B cell (primary cell): ENCODE measurements around the gene CBLB. TPM values are rescaled to one million over a fixed set of nuclear protein-coding genes. Genes with fewer than 3 reads are reported as not detected.

Experiments used
- ATAC-seq: fragments of 200-7000 bp; cut with Tn5 transposase; one replicate; pipeline ENCODE4 v1.10.0; 2021; ENCODE audit warnings: low read depth, mild to moderate bottlenecking, moderate number of reproducible peaks, moderate library complexity
- CTCF ChIA-PET: fragments of 350-600 bp; sonication (Branson Sonifier 250); formaldehyde crosslinking; loops from one replicate; lab custom pipeline; 2021; ENCODE audit warnings: antibody characterized with exemption, inconsistent platforms; lab: Charles Lee
- POLR2A ChIA-PET: fragments of 350-600 bp; sonication (Branson Sonifier 250); formaldehyde crosslinking; loops from one replicate; lab custom pipeline; 2021; ENCODE audit warnings: antibody characterized with exemption; lab: Charles Lee
- DNase-seq: peaks from one replicate; pipeline ENCODE4 v3.0.0; 2013
- H2AFZ ChIP-seq: 2 replicates; pipeline ENCODE4 v1.6.1; 2012; ENCODE audit warnings: mild to moderate bottlenecking, low read depth, low read length; ENCODE audit not compliant: insufficient read depth, poor library complexity, severe bottlenecking
- H3K27ac ChIP-seq, 2 donors: 1 replicate in 1 of 2; 2 replicates in 1 of 2; pipeline ENCODE4 v1.5.1; 2012 to 2013; ENCODE audit warnings: low read length in 2 of 2, mild to moderate bottlenecking in 2 of 2, moderate library complexity in 1 of 2
- H3K27me3 ChIP-seq, 4 experiments: fragments of 200-600 bp in 1 of 4; sonication (generic) in 1 of 4; replicated peaks in 1 of 4; 1 replicate in 2 of 4; 2 replicates in 2 of 4; pipeline versions ENCODE4 v1.6.1 to v1.7.0; 2013 to 2016; ENCODE audit warnings: low read length in 3 of 4, mild to moderate bottlenecking in 2 of 4, mixed read lengths in 1 of 4, moderate library complexity in 1 of 4; ENCODE audit not compliant: insufficient read depth in 4 of 4, control insufficient read depth in 3 of 4; ENCODE audit errors: control extremely low read depth in 1 of 4
- H3K36me3 ChIP-seq, 2 experiments: replicated peaks in 1 of 2; 1 replicate in 1 of 2; 2 replicates in 1 of 2; pipeline versions ENCODE4 v1.6.1 to v1.7.1; 2013; ENCODE audit warnings: low read length in 1 of 2; ENCODE audit not compliant: insufficient read depth in 2 of 2, control insufficient read depth in 1 of 2; ENCODE audit errors: control extremely low read depth in 1 of 2, extremely low read depth in 1 of 2
- H3K4me1 ChIP-seq, 2 donors: fragments of 200-600 bp in 1 of 2; sonication (generic) in 1 of 2; 1 replicate in 1 of 2; 2 replicates in 1 of 2; pipeline versions ENCODE4 v1.5.1 to v1.6.1; 2013 to 2017; ENCODE audit warnings: low read length in 2 of 2; ENCODE audit not compliant: control insufficient read depth in 2 of 2, insufficient read depth in 2 of 2
- H3K4me2 ChIP-seq: replicated peaks from 2 replicates; pipeline ENCODE3; 2012; ENCODE audit warnings: mild to moderate bottlenecking, low read depth, low read length; ENCODE audit not compliant: poor library complexity, severe bottlenecking
- H3K4me3 ChIP-seq, 5 experiments: fragments of 200-600 bp in 1 of 5; sonication (generic) in 1 of 5; 1 replicate in 3 of 5; 2 replicates in 2 of 5; pipeline versions ENCODE4 v1.5.1 to v1.7.0; 2011 to 2016; ENCODE audit warnings: low read length in 4 of 5, mild to moderate bottlenecking in 4 of 5, low read depth in 2 of 5, control low read depth in 1 of 5, moderate library complexity in 1 of 5; ENCODE audit not compliant: insufficient read depth in 1 of 5; ENCODE audit errors: control extremely low read depth in 1 of 5, extremely low read depth in 1 of 5
- H3K79me2 ChIP-seq: fragments of 200-600 bp; sonication (generic); one replicate; pipeline ENCODE4 v1.6.0; 2016; ENCODE audit warnings: low read length; ENCODE audit not compliant: control insufficient read depth, insufficient read depth
- H3K9ac ChIP-seq: fragments of 200-600 bp; sonication (generic); 2 replicates; pipeline ENCODE4 v1.6.1; 2017; ENCODE audit warnings: mild to moderate bottlenecking, low read length, moderate library complexity
- H3K9me3 ChIP-seq, 3 donors: one replicate each; pipeline versions ENCODE4 v1.6.1 to v1.7.1; 2013; ENCODE audit warnings: low read length in 2 of 3; ENCODE audit not compliant: control insufficient read depth in 2 of 3, insufficient read depth in 1 of 3; ENCODE audit errors: control extremely low read depth in 1 of 3
- H4K20me1 ChIP-seq: 2 replicates; pipeline ENCODE4 v1.6.0; 2012; ENCODE audit warnings: mild to moderate bottlenecking, low read length; ENCODE audit not compliant: insufficient read depth, control insufficient read depth, poor library complexity, severe bottlenecking
- H3K27ac Mint-ChIP-seq: one replicate; pipeline ENCODE4 v1.8.0; 2021; ENCODE audit warnings: mixed read lengths
- H3K27me3 Mint-ChIP-seq: one replicate; pipeline ENCODE4 v1.8.0; 2021; ENCODE audit warnings: mixed read lengths
- H3K4me1 Mint-ChIP-seq: one replicate; pipeline ENCODE4 v1.8.0; 2021; ENCODE audit warnings: mixed read lengths
- H3K4me3 Mint-ChIP-seq: one replicate; pipeline ENCODE4 v1.8.0; 2021; ENCODE audit warnings: mixed read lengths
- H3K9me3 Mint-ChIP-seq: one replicate; pipeline ENCODE4 v1.8.0; 2022; ENCODE audit warnings: mixed read lengths; ENCODE audit not compliant: insufficient read depth
- CTCF ChIP-seq: fragments of 200-600 bp; IDR thresholded peaks from one replicate; pipeline ENCODE4 v1.8.0; 2022; ENCODE audit warnings: antibody characterized with exemption, mild to moderate bottlenecking
- EZH2 ChIP-seq: IDR thresholded peaks from 2 replicates; pipeline ENCODE4 v1.6.1; 2012; ENCODE audit warnings: borderline replicate concordance, low read depth, mild to moderate bottlenecking, moderate library complexity, low read length; ENCODE audit not compliant: insufficient read depth, poor library complexity, severe bottlenecking
- WGBS: methylation state at CpG from one replicate; pipeline ENCODE4 v1.1.5; 2013; ENCODE audit warnings: missing lambda C conversion rate; ENCODE audit not compliant: insufficient coverage; 5-methylcytosine and 5-hydroxymethylcytosine counted together
- intact Hi-C: fragments of 100-400 bp; cut with micrococcal nuclease; formaldehyde crosslinking; loops from one replicate; pipeline ENCODE4 v1.10.0; 2022
- polyA plus RNA-seq: library from polyadenylated mRNA; depleted of rRNA; stranded (reverse); fragments of >200 nt; gene quantifications from 2 replicates; pipeline ENCODE4 v1.2.3, GENCODE V29; 2012
- total RNA-seq, 2 donors: library from RNA; stranded (reverse); fragments of 120-200 nt in 1 of 2; gene quantifications; 1 replicate in 1 of 2; 2 replicates in 1 of 2; pipeline versions ENCODE4 v1.2.3 to v1.2.4, GENCODE V29; 2013 to 2022

The CBLB gene
- total and polyA plus RNA-seq, 2 donors (not counting 1 experiment from before 2014, with no cell fraction given), result 19.0 to 135 TPM

- Histone ChIP-seq H2AFZ (no peak overlapping the region), H3K4me2 (peak overlapping the region; percentile 20), H3K9ac (no peak overlapping the region), H3K79me2 (peaks cover 63% of the 10 kb centered on the region), H3K27ac (no peak overlapping the region), H3K36me3 (peaks cover 6 to 8% of the 10 kb centered on the region in 2 experiments), H3K4me1 (peaks cover 23 to 29% of the 10 kb centered on the region in 2 donors), H3K27me3 (no peaks in the 10 kb centered on the region), H3K4me3 (no peak overlapping the region), H4K20me1 (no peaks in the 10 kb centered on the region), H3K9me3 (no peaks in the 10 kb centered on the region)
- Mint-ChIP-seq H3K4me1 (peaks cover 56% of the 10 kb centered on the region), H3K27ac (peak overlapping the region; percentile 47), H3K27me3 (no peaks in the 10 kb centered on the region), H3K4me3 (peak overlapping the region; percentile 33), H3K9me3 (no peaks in the 10 kb centered on the region)
- no peak for TF ChIP-seq CTCF
- TF ChIP-seq EZH2, result no peak
- CTCF ChIA-PET, result no interaction called here
- DNase-seq (no peak), ATAC-seq (no peak)
- WGBS, result no CpG with 5 or more reads among the region's 3 CpGs
- intact Hi-C loops, result loop anchor here (2.0 kb wide), 2 partner anchors 14 kb away; no protein-coding TSS in a partner anchor
- POLR2A ChIA-PET, result no interaction called here
These were observed 46.4 kb downstream of the CBLB start for GRCh38 chr3:105822171-105823123.

GRCh38 chr3:105821433-105821832, 47.4 kb downstream of the CBLB start:
- Histone ChIP-seq H3K36me3 (peaks cover 5 to 8% of the 10 kb centered on the region in 2 experiments), H3K4me3 (no peak overlapping the region), H3K4me2 (no peak overlapping the region), H3K9ac (no peak overlapping the region), H3K27me3 (no peaks in the 10 kb centered on the region), H3K4me1 (peaks cover 31 to 32% of the 10 kb centered on the region in 2 donors), H3K79me2 (peaks cover 53% of the 10 kb centered on the region), H2AFZ (no peak overlapping the region), H4K20me1 (no peaks in the 10 kb centered on the region), H3K27ac (no peak overlapping the region), H3K9me3 (no peaks in the 10 kb centered on the region)
- intact Hi-C loops, result no loop called here
- ChIA-PET CTCF (no interaction called here), POLR2A (no interaction called here)
- DNase-seq, result no peak
- no peaks in the 10 kb centered on the region for H3K27me3 Mint-ChIP-seq
- H3K4me1 Mint-ChIP-seq, result peaks cover 56% of the 10 kb centered on the region
- no peak overlapping the region for H3K4me3 Mint-ChIP-seq
- no peak overlapping the region for H3K27ac Mint-ChIP-seq
- TF ChIP-seq CTCF, result no peak
- TF ChIP-seq EZH2, result no peak
- no peak for ATAC-seq
- 100% methylated on average over 1 of the region's 2 CpGs for WGBS
- H3K9me3 Mint-ChIP-seq, result no peaks in the 10 kb centered on the region
